GM10847 (cell line): ENCODE data around the gene ZCCHC2.

ENCODE experiments used
- POLR2A ChIP-seq: IDR thresholded peaks from 2 replicates; pipeline ENCODE4 v1.6.1; 2011; ENCODE audit not compliant: insufficient read length; ENCODE audit errors: extremely low read depth

Gene ZCCHC2

DNA sequence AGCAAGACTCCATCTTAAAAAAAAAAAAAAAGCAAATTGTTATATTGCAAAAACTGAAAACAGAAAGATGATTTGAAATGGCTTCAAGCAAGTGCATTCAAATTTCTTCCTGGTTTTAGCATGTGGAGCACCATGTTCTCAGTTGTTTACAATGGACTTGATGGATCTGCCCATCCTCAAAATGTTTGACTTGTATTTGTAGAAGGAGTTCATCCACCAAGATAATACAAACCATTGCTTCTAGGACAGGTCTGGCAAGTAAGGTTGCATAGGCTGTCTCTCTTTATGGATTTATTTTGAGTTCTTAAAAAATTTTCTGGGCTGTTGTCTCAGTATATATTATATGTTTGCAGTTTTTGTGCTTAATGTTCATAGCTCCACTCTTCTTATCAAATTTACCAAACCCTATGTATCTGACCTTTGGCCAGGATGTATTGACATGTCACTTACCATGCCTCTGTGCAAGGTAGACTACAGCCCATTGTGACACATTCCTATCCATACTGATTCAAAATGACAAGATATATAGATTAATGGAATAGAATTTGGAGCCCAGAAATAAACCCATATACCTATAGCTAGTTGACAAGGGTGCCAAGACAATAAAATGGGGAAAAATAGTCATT lies 21.7 kb upstream of the ZCCHC2 start:
- TF ChIP-seq POLR2A, result no peak

DNA sequence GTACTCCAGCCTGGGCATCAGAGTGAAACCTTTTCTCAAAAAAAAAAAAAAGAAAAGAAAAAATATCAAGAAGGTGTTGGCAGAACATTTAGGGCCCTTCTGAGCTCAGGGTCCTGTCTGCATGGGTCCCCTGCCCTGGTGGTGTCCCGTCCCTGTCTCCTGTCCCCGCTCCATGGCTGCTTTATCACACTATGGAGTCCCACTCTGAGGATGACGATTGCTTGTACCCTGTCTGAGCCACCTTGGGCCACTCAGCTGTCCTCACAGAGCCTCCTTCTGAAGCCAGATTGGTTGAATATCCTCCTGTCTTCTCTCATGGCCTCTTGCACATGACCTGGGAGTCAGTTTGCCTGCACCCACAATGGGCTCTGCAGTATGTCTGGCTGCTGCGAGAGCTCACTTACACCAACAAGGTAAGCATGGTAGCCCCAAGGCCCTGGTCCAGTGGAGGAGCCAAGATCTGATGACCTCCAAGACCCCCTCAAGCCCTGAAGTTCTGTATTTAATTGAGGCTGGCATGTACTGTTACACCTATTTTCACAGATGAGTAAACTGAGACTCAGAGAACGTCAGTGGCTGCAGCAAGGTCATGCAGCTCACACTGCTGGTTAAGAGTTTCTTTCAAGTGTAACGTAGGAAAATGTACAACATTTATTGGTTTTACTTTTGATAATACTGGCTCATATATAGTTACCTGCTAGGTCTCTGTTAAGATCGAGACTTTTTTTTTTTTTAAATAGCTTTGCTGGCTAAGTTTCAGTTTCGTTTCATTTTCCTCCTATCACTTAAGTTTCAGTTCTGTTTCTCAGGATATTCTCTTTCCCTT lies 16.9 kb upstream of the ZCCHC2 start:
- no peak for TF ChIP-seq POLR2A

DNA sequence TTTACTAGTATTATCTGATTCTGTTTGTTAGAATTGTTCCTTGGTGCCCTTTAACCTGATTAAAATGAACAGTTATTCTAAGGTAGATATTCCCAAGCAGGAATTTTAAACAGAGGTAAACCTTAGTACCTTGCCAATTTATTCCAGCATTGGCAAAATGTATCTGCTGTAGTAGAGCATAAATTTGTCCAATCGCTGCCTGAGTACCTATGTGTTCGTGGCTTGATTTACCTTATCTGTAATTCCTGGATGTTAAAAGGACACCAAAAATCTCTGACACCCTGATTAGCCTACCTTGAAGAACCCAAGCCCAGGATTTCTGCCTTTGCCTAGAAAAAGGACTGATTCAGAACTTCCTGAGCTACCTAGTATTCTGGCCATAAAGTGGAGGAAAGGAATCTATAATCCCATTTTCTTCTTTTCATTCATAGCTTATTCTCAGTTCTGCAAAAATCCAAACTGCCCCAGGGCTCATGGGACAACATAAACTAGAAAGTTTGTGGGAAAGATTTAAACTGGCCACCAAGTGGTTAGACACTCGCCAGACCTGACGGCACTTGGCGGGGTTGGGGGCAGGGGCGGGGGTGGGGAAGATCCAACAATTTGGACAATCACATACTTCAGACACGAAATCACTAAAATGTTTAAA lies 16.2 kb upstream of the ZCCHC2 start:
- TF ChIP-seq POLR2A, result no peak

DNA sequence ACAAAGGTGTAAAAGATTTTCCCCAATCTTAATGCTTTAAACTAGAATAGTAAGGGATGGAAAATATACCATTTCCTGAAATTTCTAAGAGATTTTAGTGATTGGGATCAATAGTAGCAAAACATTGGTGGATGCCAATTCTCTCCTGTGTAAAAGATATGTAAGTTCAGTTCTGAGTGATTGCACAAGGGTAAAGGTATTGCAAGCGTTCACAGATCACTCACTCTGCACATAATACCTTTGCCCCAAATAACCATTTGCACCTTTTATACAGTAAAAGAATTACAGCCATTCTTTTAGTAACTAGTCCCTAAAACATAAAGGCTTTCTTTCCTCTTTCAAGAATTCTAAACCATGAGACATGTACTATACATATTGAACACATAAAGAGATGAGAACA lies 13.0 kb upstream of the ZCCHC2 start:
- TF ChIP-seq POLR2A, result no peak

DNA sequence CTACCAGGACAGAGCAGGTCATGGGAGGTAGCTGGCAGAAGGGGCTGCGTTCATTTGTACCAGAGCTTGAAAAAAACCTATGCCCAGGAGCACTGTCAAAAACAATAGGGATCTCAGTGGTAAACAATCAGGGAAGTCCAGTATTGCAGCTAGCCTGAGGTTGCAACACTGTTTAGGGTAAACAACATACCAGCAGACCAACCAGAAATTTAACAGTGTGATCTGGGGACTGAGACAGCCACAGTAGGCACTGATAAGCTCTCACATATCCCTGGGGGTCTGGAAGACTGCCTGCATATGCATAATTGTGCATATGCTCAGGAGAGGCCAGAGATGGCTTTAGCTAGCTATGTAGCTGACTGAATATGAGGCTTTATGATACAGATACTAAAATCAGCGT lies 12.0 kb upstream of the ZCCHC2 start:
- TF ChIP-seq POLR2A, result no peak

DNA sequence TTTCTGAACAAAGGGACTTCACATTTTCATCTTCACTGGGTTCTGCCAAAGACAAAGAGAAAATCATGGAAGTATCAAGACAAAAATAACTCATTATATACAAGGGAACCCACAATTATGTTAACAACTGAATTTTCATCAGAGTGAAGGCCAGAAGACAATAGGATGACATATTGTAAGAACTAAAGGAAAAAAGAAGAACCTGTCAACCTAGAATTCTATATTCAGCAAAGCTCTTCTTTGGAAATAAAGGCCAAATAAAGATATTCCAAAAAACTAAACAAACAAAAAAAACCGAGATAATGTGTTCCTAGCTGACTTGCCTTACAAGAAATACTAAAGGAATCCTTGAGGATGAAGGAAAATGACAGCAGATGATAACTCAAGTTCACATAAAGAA lies 10.3 kb upstream of the ZCCHC2 start:
- no peak for TF ChIP-seq POLR2A

DNA sequence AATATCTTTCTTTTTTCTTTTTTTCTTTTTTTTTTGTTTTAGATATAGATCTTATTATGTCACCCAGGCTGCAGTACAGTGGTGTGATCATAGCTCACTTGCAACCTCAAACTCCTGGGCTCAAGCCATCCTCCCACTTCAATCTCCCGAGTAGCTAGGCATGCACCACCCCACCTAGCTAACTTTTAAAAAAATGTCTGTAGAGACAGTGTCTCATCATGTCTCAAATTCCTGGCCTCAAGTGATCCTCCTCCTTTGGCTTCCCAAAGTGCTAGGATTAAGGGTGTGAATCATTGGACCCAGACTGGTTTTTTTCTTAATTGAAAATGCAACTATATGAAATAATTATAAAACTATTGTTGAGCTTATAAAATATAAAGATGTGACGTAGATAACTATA lies 9.8 kb upstream of the ZCCHC2 start:
- TF ChIP-seq POLR2A, result no peak

DNA sequence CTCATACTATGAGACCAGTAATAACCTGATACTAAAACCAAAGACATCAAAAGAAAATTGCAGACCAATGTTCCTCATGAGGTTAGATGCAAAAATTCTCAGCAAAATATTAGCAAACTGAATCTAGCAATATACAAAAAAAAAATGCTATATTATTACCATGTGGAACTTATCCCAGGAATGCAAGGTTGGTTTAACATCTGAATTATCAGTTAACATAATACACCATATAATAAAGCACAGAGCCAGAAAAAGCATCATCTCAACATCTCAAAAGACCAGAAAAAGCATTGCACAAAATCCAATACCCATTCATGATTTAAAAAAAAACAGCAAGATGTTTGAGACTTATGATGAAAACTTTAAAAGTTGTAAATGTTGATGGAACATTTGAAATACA lies 8.3 kb upstream of the ZCCHC2 start:
- no peak for TF ChIP-seq POLR2A

DNA sequence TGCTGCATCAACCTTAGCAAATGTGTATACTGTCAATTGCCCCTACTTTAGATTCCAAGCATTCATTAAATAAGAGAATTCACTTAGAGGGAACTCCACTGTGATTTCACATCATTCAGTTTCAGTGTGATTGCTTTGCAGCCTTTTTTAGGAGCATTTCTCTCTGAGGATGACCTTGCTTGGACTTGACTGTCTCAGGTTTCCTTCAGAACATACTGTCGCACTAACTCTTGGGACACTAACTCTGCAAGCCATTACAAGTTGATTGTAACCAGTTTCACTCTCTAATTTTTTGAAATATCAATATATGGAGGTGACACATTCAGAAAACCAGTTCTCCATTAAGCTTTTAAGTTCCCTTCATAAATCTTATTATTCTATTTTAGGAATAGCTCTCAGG lies 6.6 kb upstream of the ZCCHC2 start:
- TF ChIP-seq POLR2A, result no peak

DNA sequence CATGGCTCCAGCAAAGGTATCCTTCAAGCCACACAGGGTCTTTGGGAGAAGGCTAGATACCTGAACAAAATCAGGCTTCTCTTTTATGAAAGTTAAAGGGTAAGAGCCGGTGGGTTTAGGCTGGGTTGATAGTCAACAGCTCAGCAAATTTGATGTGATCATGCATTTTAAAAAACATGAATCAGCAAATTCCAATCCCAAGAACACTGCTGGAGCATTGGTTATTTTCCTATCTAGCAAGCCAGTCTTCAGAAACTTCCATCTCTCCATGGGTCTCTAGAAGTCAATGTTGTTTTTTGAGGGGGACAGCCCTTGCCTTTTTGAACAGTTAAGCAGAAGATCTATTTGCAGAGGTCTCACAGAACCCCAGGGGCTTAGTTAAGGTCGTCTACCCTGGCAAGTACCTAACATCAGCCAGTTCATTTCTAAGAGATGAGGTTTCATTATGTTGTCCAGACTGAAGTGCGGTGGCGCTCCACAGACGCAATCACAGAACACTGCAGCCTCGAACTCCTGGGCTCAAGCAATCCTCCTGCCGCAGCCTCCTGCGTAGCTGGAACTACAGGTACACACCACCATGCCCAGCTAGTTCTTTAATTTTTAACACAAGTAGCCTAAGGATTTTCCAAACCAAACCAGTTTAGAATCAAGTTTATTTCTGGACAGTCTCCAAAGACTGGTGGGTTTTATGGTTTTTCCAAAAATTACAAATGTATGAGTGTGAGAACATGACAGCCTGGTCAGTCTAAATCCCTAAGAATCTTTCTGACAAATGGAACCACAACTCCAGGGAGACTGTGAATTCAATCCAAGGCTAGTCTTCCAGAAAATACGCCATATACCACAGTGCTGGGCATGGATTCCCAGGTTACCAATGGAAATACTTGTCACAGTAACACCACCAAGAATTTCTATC lies 4.1 kb upstream of the ZCCHC2 start:
- TF ChIP-seq POLR2A, result no peak

DNA sequence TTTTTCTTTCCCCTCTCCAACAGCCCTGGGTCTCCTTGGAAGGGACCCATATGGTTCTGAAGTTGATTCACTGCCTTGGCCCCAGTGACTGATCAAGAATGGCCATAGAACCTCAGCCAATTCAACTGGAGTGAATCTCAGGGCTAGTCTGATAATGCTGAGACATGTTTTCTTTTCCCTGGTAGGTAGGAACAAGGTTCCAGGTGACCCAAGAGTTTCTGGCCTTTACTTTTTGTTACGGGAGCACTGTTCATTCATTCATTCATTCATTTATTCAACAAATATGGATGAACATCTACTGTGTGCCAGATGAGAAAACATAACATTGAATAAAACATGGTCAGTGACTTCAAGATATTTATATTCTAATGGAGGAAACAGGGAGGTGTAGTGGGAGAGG lies 3.1 kb upstream of the ZCCHC2 start:
- no peak for TF ChIP-seq POLR2A

DNA sequence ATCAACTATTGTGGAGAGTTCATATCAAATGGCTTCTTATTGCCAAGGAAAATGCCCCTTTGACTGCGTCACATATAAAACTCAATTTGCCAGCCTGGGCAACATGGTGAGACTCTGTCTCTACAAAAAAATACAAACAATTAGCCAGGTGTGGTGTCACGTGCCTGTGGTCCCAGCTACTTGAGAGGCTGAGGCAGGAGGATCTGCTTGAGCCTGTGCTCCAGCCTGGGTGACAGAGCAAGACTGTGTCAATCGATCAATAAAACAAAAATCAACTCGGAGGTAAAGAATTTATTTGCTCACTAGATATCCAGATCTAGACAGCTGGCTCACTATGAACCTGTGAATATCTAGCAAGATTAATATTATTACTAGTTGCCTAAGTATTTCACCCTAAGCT lies 1.7 kb upstream of the ZCCHC2 start:
- no peak for TF ChIP-seq POLR2A

DNA sequence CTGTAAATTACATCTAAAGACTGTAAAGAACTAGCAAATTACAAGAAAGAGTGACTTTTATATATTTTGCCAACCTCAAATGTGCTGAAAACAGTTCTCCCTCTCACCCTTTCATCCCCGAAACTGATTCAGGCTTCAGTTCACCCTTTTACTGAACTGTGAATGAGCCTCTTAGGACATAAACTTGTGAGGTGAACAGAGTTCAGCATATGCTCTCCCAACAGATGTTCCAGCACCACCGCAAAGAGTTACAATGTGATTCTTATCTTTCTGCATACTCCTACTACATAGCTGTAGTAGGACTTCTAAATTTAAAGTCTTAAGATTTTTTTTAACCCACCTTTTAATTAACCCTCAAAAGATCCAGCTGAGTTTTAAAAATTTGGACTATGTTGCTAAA lies 1.2 kb upstream of the ZCCHC2 start:
- TF ChIP-seq POLR2A, result no peak

DNA sequence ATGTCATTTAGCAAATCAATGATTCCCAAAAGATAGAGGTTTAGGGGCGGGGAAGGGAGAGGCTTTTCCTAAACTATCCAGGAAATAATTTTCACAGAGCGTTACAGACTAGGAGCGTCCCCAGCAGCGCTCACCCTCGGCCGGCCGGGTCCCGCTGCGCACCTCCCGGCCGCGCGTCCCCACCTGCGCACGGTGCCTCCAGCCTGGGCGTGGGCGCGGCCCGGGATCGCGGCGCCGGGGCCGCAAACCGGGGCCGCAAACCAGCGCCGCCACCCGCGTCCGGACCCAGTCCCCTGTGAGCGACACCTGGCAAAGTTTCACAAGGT lies 684 bp upstream of the ZCCHC2 start:
- no peak for TF ChIP-seq POLR2A

DNA sequence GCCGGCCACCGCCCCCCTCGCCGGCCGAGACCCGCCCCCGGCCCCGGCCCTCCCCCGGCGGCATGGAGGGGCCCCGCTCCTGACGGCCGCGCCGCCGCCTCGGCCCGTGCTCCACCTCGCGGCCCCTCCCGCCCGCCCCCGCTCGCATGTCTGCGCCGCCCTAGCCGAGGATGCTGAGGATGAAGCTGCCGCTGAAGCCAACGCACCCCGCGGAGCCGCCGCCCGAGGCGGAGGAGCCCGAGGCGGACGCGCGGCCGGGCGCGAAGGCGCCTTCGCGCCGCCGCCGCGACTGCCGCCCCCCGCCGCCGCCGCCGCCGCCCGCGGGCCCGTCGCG lies 397 bp downstream of the ZCCHC2 start:
- TF ChIP-seq POLR2A, result no peak

DNA sequence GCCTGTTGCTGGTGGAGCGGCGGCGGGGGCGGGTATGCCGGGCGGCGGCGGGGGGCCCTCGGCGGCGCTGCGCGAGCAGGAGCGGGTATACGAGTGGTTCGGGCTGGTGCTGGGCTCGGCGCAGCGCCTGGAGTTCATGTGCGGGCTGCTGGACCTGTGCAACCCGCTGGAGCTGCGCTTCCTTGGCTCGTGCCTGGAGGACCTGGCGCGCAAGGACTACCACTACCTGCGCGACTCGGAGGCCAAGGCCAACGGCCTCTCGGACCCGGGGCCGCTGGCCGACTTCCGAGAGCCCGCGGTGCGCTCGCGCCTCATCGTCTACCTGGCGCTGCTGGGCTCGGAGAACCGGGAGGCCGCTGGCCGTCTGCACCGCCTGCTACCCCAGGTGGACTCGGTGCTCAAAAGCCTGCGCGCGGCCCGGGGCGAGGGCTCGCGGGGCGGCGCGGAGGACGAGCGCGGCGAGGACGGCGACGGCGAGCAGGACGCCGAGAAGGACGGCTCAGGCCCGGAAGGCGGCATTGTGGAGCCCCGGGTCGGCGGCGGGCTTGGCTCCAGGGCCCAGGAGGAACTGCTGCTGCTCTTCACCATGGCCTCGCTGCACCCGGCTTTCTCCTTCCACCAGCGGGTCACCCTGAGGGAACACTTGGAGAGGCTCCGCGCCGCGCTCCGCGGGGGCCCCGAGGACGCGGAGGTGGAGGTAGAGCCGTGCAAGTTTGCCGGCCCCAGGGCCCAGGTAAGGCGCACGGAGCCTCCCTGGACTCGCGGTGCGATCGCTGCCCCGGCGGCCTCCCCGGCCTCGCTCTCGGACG lies 1.0 kb downstream of the ZCCHC2 start:
- TF ChIP-seq POLR2A, result no peak
